ENCODE data around the gene MKI67. TPM values are rescaled to one million over a fixed set of nuclear protein-coding genes. Genes with fewer than 3 reads are reported as not detected.

Gene MKI67
- total RNA-seq, 1 donor from 2014 or later, result 0.64 TPM

DNA sequence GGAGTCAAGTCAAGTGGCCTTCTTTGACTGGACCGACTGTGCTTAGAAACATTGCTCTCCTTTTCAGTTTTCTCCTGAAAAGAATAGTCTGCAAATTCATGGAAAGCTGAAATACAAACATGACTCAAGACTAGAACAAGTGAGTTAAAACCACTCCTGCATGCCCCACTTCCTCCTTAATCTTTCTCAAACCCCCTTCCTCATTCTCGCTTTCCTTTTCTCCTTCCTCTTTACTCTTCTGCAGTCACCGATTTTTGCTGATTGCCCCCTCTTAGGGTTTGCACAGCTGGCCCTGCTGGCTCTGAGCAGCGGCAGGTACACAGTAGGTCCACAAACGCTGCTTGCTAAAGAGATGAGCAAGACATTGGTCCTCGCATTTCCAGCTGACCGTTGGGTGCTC, 34.8 kb upstream of the MKI67 start:
- TF ChIP-seq, protein P1, sequence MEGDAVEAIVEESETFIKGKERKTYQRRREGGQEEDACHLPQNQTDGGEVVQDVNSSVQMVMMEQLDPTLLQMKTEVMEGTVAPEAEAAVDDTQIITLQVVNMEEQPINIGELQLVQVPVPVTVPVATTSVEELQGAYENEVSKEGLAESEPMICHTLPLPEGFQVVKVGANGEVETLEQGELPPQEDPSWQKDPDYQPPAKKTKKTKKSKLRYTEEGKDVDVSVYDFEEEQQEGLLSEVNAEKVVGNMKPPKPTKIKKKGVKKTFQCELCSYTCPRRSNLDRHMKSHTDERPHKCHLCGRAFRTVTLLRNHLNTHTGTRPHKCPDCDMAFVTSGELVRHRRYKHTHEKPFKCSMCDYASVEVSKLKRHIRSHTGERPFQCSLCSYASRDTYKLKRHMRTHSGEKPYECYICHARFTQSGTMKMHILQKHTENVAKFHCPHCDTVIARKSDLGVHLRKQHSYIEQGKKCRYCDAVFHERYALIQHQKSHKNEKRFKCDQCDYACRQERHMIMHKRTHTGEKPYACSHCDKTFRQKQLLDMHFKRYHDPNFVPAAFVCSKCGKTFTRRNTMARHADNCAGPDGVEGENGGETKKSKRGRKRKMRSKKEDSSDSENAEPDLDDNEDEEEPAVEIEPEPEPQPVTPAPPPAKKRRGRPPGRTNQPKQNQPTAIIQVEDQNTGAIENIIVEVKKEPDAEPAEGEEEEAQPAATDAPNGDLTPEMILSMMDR (IDR thresholded peaks at IDR 0.05), result no peak
- H3K4me3 ChIP-seq, result no peak overlapping the region
- no peak overlapping the region for H3K27ac ChIP-seq
- no peaks in the 10 kb centered on the region for H3K4me1 ChIP-seq
- no peaks in the 10 kb centered on the region for H3K27me3 ChIP-seq
- H3K9me3 ChIP-seq, result no peaks in the 10 kb centered on the region
- H3K36me3 ChIP-seq, result no peaks in the 10 kb centered on the region
- no peak for DNase-seq (ENCODE audit: low spot score in 2 of 2)
- intact Hi-C loops (cut with DNase I), result no loop called here

DNA sequence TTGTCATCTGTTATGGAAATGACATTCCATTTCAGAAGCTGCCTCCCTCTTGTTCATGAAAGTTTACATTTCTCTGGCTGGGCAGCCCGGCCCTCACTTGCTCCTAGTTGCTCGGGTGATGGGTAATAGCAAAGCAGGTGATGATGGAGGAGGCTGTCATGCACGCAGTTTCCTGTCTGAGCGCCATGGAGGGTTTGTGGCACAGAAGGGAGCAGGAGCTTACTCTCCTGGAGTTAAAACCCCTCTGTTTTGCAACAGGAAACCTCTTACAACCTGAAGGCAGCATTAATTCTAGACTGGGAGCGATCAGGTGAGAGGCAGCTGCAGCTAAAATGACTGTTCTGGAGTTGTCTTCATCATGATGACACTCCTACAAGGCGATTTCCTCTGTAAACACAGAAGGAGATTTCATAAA, 34.1 kb upstream of the MKI67 start:
- H3K4me3 ChIP-seq, result no peak overlapping the region
- intact Hi-C loops (cut with DNase I), result no loop called here
- H3K36me3 ChIP-seq, result no peaks in the 10 kb centered on the region
- H3K9me3 ChIP-seq, result no peaks in the 10 kb centered on the region
- no peaks in the 10 kb centered on the region for H3K27me3 ChIP-seq
- TF ChIP-seq, protein P1 (IDR thresholded peaks at IDR 0.05), result no peak
- H3K27ac ChIP-seq, result no peak overlapping the region
- H3K4me1 ChIP-seq, result no peaks in the 10 kb centered on the region
- no peak for DNase-seq (ENCODE audit: low spot score in 2 of 2)

DNA sequence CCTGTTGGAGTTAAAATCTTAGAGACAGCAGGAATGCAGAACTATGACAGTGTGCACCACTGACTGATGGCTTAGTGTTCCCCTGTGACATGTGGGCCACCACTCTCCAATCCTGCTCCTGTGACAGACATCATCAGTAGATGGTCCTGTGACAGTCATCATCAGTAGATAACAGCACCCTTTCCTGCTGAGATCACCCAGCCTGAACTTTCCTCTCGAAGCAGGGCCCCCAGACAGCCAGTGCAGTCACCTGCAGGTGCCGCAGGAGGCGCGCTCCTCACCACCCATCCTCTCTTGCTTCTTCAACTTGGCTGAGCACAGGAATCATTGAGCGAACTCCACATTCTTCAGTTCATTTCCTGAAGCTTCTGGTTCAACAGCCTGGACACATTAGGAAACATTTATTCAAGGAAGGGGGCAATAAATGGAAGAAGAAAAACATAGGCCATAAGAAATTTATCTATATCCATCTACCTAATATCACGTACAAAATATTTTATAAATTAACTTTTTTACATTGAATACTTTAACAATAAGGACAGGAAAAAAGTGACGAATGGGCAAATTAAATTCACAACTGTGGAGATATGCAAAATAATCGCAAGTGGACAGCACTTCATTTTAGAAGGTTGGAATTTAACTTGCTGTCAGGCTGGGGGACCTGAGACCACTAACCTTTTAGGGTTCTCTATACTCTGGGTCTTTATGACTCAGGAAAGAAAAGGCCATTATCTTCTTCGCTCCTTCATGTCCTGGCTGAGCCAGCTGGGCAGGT, 32.0 kb upstream of the MKI67 start:
- intact Hi-C loops (cut with DNase I), result no loop called here
- no peak for DNase-seq (ENCODE audit: low spot score in 2 of 2)
- Histone ChIP-seq H3K27me3 (no peaks in the 10 kb centered on the region), H3K4me1 (no peaks in the 10 kb centered on the region), H3K4me3 (no peak overlapping the region), H3K36me3 (no peaks in the 10 kb centered on the region), H3K27ac (no peak overlapping the region), H3K9me3 (no peaks in the 10 kb centered on the region)
- TF ChIP-seq, protein P1 (IDR thresholded peaks at IDR 0.05), result no peak

DNA sequence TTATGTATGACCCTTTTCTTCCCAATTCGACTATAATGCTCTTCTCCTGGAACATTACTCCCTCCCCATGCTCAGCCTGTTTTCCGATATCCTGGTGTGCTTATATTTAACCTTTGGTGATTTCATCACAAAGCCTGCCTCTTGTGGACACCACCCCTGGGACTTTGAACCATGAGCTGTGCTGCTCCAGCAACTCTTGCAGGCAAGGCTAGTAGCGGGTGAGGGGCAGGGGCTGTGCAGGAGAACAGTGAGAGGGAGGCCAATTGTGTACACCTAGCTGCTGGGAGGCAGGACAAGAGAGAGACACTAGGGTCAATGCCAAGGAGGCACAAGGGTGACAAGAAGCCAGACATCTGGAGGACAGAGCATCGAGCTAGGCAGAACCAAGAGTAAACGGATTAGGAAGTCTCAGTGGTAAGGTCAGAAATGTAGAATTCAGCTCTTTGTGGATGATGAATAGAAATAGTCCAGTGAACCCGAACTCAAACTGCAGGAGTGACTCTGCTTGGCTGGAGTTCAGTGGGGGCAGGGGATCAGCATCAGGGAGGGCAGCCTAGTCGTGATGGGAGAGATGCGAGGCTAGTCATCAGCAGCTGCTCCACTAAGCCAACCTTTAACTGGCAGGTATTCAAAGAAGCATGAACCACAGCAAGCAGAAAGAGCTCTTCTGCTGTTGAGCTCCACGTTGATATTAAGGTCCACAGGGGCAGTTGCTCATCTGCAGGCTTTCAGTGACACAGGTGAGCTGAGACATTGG, 31.0 kb upstream of the MKI67 start:
- H3K9me3 ChIP-seq, result no peaks in the 10 kb centered on the region
- no peaks in the 10 kb centered on the region for H3K36me3 ChIP-seq
- no peaks in the 10 kb centered on the region for H3K4me1 ChIP-seq
- intact Hi-C loops (cut with DNase I), result no loop called here
- TF ChIP-seq, protein P1 (IDR thresholded peaks at IDR 0.05), result no peak
- no peaks in the 10 kb centered on the region for H3K27me3 ChIP-seq
- no peak for DNase-seq (ENCODE audit: low spot score in 2 of 2)
- no peak overlapping the region for H3K27ac ChIP-seq
- no peak overlapping the region for H3K4me3 ChIP-seq

DNA sequence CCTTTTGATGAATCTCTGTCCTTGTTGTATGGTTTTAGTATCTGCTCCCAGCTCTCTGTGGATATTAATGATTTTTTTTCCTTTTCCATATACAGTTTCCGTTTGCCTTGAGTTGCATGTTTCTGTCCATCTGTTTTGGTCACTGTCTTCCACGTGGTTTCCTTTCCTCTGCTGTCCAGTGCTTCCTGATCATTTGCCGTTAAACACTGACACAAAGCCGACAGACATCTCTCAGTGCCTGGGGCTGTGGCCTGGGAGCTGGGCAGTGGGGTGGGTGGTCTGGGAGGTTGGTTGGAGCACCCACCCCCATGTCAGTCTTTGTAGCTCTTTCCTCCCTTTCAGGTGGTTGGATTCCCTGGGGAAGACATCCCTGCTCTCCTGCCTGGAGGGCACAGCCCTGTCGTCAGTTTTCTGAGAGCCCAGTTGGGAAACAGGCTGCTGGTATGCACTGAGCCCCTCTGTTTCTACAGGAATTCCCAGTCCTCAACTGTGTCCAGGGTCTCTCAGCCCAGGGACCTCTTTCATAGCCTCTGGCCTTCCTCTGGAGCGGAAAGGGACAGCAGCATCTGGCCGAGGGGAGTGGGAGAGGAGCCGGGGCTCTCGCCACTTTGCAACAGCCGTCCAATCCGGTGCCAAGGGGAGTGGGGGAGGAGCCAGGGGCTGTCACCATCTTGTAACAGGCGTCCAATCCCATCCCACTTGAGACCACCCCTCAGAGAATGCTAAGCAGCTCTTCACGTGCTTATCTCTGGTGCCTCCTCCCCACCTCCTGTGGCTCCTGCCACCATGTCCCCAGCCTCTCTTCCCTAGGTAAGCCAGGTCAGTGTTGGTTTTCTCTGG, 26.7 kb upstream of the MKI67 start:
- Histone ChIP-seq H3K36me3 (no peaks in the 10 kb centered on the region), H3K4me3 (no peak overlapping the region), H3K9me3 (no peaks in the 10 kb centered on the region), H3K4me1 (no peaks in the 10 kb centered on the region), H3K27me3 (no peaks in the 10 kb centered on the region), H3K27ac (no peak overlapping the region)
- TF ChIP-seq, protein P1 (IDR thresholded peaks at IDR 0.05), result no peak
- DNase-seq (ENCODE audit: low spot score in 2 of 2), result no peak
- intact Hi-C loops (cut with DNase I), result no loop called here
